ENCODE data around the gene NDE1.
"Not testable (repeated sequence)": the region's sequence is repeated elsewhere in the genome, so short reads cannot be mapped to it uniquely, and the experiment has no call there.

DNA sequence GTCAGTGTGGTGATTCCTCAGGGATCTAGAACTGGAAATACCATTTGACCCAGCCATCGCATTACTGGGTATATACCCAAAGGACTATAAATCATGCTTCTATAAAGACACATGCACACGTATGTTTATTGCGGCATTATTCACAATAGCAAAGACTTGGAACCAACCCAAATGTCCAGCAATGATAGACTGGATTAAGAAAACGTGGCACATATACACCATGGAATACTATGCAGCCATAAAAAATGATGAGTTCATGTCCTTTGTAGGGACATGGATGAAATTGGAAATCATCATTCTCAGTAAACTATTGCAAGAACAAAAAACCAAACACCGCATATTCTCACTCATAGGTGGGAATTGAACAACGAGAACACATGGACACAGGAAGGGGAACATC, 5.5 kb downstream of the NDE1 start:
- TF ChIP-seq, protein P1, sequence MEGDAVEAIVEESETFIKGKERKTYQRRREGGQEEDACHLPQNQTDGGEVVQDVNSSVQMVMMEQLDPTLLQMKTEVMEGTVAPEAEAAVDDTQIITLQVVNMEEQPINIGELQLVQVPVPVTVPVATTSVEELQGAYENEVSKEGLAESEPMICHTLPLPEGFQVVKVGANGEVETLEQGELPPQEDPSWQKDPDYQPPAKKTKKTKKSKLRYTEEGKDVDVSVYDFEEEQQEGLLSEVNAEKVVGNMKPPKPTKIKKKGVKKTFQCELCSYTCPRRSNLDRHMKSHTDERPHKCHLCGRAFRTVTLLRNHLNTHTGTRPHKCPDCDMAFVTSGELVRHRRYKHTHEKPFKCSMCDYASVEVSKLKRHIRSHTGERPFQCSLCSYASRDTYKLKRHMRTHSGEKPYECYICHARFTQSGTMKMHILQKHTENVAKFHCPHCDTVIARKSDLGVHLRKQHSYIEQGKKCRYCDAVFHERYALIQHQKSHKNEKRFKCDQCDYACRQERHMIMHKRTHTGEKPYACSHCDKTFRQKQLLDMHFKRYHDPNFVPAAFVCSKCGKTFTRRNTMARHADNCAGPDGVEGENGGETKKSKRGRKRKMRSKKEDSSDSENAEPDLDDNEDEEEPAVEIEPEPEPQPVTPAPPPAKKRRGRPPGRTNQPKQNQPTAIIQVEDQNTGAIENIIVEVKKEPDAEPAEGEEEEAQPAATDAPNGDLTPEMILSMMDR (optimal IDR thresholded peaks at IDR 0.05 in 1 of 3, IDR thresholded peaks at IDR 0.05 in 1 of 3, conservative IDR thresholded peaks at IDR 0.05 in 1 of 3; ENCODE audit: extremely low read depth in 1 of 3, insufficient read depth in 2 of 3, low read length in 3 of 3), result not testable (repeated sequence)
- TF ChIP-seq EZH2 (IDR thresholded peaks at IDR 0.05; ENCODE audit: low read length), result not testable (repeated sequence)

All from keratinocyte (primary cell).